Gastrocnemius medialis (tissue), 4 donors: Measurements from ENCODE around the gene WWOX.

Experiments
- POLR2A ChIP-seq, 2 donors: fragments of 450-650 bp; IDR thresholded peaks; one replicate each; pipeline ENCODE4 v1.6.1; 2017; ENCODE audit warnings: antibody characterized with exemption in 2 of 2, mild to moderate bottlenecking in 2 of 2, moderate library complexity in 2 of 2
- TF ChIP-seq, protein P1 (sequence below), 5 experiments: fragments of 450-650 bp in 3 of 5; fragments of 200-600 bp in 2 of 5; sonication (generic) in 2 of 5; IDR thresholded peaks in 4 of 5; conservative IDR thresholded peaks in 1 of 5; 1 replicate in 4 of 5; 2 replicates in 1 of 5; pipeline ENCODE4 v1.5.1; 2016 to 2019; ENCODE audit warnings: antibody characterized with exemption in 5 of 5, mild to moderate bottlenecking in 3 of 5, moderate library complexity in 3 of 5

- TF ChIP-seq, protein P1, sequence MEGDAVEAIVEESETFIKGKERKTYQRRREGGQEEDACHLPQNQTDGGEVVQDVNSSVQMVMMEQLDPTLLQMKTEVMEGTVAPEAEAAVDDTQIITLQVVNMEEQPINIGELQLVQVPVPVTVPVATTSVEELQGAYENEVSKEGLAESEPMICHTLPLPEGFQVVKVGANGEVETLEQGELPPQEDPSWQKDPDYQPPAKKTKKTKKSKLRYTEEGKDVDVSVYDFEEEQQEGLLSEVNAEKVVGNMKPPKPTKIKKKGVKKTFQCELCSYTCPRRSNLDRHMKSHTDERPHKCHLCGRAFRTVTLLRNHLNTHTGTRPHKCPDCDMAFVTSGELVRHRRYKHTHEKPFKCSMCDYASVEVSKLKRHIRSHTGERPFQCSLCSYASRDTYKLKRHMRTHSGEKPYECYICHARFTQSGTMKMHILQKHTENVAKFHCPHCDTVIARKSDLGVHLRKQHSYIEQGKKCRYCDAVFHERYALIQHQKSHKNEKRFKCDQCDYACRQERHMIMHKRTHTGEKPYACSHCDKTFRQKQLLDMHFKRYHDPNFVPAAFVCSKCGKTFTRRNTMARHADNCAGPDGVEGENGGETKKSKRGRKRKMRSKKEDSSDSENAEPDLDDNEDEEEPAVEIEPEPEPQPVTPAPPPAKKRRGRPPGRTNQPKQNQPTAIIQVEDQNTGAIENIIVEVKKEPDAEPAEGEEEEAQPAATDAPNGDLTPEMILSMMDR (IDR thresholded peaks at IDR 0.05 in 4 of 5, conservative IDR thresholded peaks at IDR 0.05 in 1 of 5): no peak
- no peak for TF ChIP-seq POLR2A (IDR thresholded peaks at IDR 0.05)
Measured at GRCh38 chr16:78842950-78843349, 743.5 kb downstream of the WWOX start.
